ENCODE measurements around the gene ZBTB20. TPM values are rescaled to one million over a fixed set of nuclear protein-coding genes. Genes with fewer than 3 reads are reported as not detected.

Gene ZBTB20
- total and polyA plus RNA-seq, 10 of the 15 experiments (the other 5 are each of a cell fraction or from before 2014, with no cell fraction given) = 0.20 to 5.5 (median 2.2) TPM

DNA sequence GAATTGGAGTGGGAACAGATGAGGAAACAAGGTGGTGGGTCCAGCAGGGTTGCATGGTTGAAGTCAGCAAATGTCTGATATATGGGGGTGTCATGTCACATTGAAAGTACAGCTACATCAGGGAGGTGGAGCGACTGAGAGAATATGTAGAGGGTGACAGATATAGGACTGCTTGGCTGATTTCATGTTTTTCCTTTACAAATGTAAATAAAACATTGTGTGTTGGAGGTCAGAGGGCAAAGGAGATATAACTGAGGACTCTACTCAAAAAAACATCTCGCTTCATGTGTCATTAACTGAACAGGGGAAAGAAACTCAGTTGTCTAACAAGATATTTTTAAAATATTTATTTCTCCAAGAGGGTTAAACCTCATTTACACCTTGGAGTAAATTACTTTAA, 675.6 kb downstream of the ZBTB20 start:
- ATAC-seq = no peak
- RAD21 ChIA-PET (ENCODE audit: unreplicated experiment) = no interaction called here

DNA sequence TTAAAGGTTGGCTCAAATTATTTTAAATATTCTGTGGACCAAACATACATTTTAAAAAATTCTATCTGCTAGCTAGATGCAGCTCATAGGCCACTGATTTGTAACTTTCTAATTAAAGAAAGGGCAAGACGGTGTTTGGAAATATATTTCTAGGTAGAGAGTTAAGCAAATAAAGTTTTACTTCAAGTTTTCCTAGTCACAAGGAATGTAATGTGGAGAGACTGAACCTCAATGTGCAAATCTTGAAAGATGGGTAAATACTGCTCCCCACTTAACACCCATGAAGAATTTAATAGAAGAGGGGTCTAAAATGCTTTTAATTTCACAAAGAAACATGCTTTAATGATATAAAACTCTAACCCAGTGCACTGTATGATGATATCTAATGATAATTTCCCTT, 678.0 kb downstream of the ZBTB20 start:
- no peak overlapping the region for H3K27ac ChIP-seq (ENCODE audit: control insufficient read depth, insufficient read depth)
- in situ Hi-C loops (cut with MboI) = no loop called here
- no peaks in the 10 kb centered on the region for H3K79me2 ChIP-seq (ENCODE audit: control insufficient read depth, insufficient read depth, low read length)
- FAIRE-seq (no peak), ATAC-seq (no peak), DNase-seq (ENCODE audit: low read depth, low spot score) (no peak)
- no peak overlapping the region for H3K9ac ChIP-seq (ENCODE audit: control insufficient read depth, insufficient read depth, low read length)
- ChIA-PET RAD21 (ENCODE audit: unreplicated experiment) (no interaction called here), CTCF (interaction anchor here (0.9 kb wide), 1 partner anchor 55 kb away, joined by 3 read pairs; no protein-coding TSS in a partner anchor), POLR2A (no interaction called here), SMC1A (ENCODE audit: uncharacterized antibody, unreplicated experiment) (no interaction called here)
- intact Hi-C loops (cut with micrococcal nuclease; ENCODE audit: unreplicated experiment) = no loop called here
- 43% methylated on average over 1 of the region's 1 CpG for WGBS (ENCODE audit: insufficient coverage, insufficient replicate concordance, low lambda C conversion rate, missing lambda C conversion rate)
- H4K20me1 ChIP-seq (ENCODE audit: control insufficient read depth, insufficient read depth) = no peaks in the 10 kb centered on the region
- no peaks in the 10 kb centered on the region for H3K36me3 ChIP-seq (ENCODE audit: control insufficient read depth in 2 of 2, insufficient read depth in 2 of 2, low read length in 1 of 2)
- no TSS peak for BruUV-seq (replicated peaks)
- H3K4me1 ChIP-seq (ENCODE audit: control insufficient read depth, insufficient read depth, low read length) = peaks cover 5% of the 10 kb centered on the region; the same call in 1 of the 2 replicates
- no peaks in the 10 kb centered on the region for H3K27me3 ChIP-seq (replicated peaks in 1 of 2; ENCODE audit: control insufficient read depth in 2 of 2, insufficient read depth in 2 of 2, low read length in 1 of 2)
- H3K9me3 ChIP-seq (replicated peaks; ENCODE audit: control insufficient read depth, insufficient read depth, low read length) = no peaks in the 10 kb centered on the region
- TF ChIP-seq POU2F2 (IDR thresholded peaks at IDR 0.05; ENCODE audit: borderline replicate concordance, low read depth, low read length) (no peak), ZZZ3 (IDR thresholded peaks at IDR 0.05; ENCODE audit: control insufficient read depth, insufficient read length, low read depth) (no peak), MTA3 (IDR thresholded peaks at IDR 0.05; ENCODE audit: borderline replicate concordance, low read length) (no peak), TBL1XR1 (IDR thresholded peaks at IDR 0.05; ENCODE audit: low read depth, low read length) (no peak), SIN3A (IDR thresholded peaks at IDR 0.05; ENCODE audit: low read depth, low read length) (no peak)
- TF ChIP-seq, protein P1, sequence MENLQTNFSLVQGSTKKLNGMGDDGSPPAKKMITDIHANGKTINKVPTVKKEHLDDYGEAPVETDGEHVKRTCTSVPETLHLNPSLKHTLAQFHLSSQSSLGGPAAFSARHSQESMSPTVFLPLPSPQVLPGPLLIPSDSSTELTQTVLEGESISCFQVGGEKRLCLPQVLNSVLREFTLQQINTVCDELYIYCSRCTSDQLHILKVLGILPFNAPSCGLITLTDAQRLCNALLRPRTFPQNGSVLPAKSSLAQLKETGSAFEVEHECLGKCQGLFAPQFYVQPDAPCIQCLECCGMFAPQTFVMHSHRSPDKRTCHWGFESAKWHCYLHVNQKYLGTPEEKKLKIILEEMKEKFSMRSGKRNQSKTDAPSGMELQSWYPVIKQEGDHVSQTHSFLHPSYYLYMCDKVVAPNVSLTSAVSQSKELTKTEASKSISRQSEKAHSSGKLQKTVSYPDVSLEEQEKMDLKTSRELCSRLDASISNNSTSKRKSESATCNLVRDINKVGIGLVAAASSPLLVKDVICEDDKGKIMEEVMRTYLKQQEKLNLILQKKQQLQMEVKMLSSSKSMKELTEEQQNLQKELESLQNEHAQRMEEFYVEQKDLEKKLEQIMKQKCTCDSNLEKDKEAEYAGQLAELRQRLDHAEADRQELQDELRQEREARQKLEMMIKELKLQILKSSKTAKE (IDR thresholded peaks at IDR 0.05; ENCODE audit: low read depth, poor library complexity, severe bottlenecking) = no peak
- H2AFZ ChIP-seq (ENCODE audit: control insufficient read depth, low read depth, low read length) = no peak overlapping the region
- no peak overlapping the region for H3K4me3 ChIP-seq
- H3K4me2 ChIP-seq (ENCODE audit: control insufficient read depth, insufficient read depth) = no peak overlapping the region

More for the DNA sequence above, 675.6 kb downstream of the ZBTB20 start:
- Histone ChIP-seq H4K20me1 (ENCODE audit: control insufficient read depth, insufficient read depth) (no peaks in the 10 kb centered on the region), H3K9ac (ENCODE audit: control insufficient read depth, insufficient read depth, low read length) (no peak overlapping the region), H3K4me2 (ENCODE audit: control insufficient read depth, insufficient read depth) (no peak overlapping the region), H3K27ac (ENCODE audit: control insufficient read depth, insufficient read depth) (no peak overlapping the region), H2AFZ (ENCODE audit: control insufficient read depth, low read depth, low read length) (no peak overlapping the region), H3K4me3 (no peak overlapping the region), H3K36me3 (ENCODE audit: control insufficient read depth in 2 of 2, insufficient read depth in 2 of 2, low read length in 1 of 2) (no peaks in the 10 kb centered on the region), H3K4me1 (ENCODE audit: control insufficient read depth, insufficient read depth, low read length) (no peaks in the 10 kb centered on the region), H3K9me3 (replicated peaks; ENCODE audit: control insufficient read depth, insufficient read depth, low read length) (no peaks in the 10 kb centered on the region), H3K27me3 (replicated peaks in 1 of 2; ENCODE audit: control insufficient read depth in 2 of 2, insufficient read depth in 2 of 2, low read length in 1 of 2) (no peaks in the 10 kb centered on the region), H3K79me2 (ENCODE audit: control insufficient read depth, insufficient read depth, low read length) (no peaks in the 10 kb centered on the region)
- ChIA-PET SMC1A (ENCODE audit: uncharacterized antibody, unreplicated experiment) (no interaction called here), POLR2A (no interaction called here), CTCF (no interaction called here)
- FAIRE-seq = no peak
- in situ Hi-C loops (cut with MboI) = no loop called here
- no peak for DNase-seq (ENCODE audit: low read depth, low spot score)
- 46% methylated on average over 2 of the region's 2 CpGs for WGBS (ENCODE audit: insufficient coverage, insufficient replicate concordance, low lambda C conversion rate, missing lambda C conversion rate)
- intact Hi-C loops (cut with micrococcal nuclease; ENCODE audit: unreplicated experiment) = no loop called here
- TF ChIP-seq SUPT20H (IDR thresholded peaks at IDR 0.05; ENCODE audit: borderline replicate concordance, control insufficient read depth, low read depth, low read length) (no peak), CBX3 (IDR thresholded peaks at IDR 0.05; ENCODE audit: borderline replicate concordance, low read depth) (no peak), DPF2 (IDR thresholded peaks at IDR 0.05) (no peak), TBL1XR1 (IDR thresholded peaks at IDR 0.05; ENCODE audit: low read depth, low read length) (no peak), IRF4 (IDR thresholded peaks at IDR 0.05; ENCODE audit: low read depth, low read length) (no peak), NFXL1 (IDR thresholded peaks at IDR 0.05; ENCODE audit: borderline replicate concordance) (no peak), RUNX3 (IDR thresholded peaks at IDR 0.05; ENCODE audit: low read length) (no peak)
- no TSS peak for BruUV-seq (replicated peaks)
